ENCODE measurements around the gene TBC1D9.

DNA sequence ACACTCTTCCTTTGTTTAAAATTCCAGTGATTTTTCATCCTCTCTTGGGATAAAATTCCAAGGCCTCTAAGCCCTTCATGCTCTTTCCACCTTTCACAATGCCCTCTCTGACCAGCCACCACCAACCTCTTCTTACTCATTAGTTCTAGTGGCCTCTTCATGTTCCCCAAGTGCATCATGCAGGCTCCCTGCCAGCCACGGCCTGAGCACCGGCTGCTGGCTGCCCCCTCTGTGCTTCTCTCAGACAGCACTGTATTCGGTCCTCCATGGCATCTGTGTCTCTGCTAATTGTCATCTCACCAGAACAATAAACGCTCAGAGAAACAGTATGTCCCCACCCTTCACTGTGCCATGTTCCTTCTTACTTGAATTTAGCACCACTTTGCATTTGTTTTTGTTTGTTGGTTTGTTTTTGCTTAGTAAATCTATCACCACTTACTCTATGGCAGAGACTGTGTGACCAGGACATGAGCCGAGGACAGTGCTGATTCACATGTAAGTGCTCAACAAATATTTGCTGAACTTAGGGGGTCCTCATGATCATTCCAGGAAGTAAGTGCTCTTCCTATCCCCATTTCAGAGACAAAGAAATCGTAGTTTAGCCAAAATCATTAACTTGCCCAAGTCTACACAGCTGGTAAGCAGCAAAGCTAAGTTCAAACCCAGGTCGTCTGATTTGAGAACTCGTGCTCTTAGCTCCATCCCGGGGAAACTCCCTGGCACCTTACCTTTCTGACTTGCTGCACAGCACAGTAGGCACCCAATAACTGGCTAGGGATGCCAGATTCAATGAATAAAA, 110.4 kb downstream of the TBC1D9 start:
- TF ChIP-seq CTCF (IDR thresholded peaks at IDR 0.05), result no peak
- no peak for TF ChIP-seq RFX5 (IDR thresholded peaks at IDR 0.05; ENCODE audit: low read length)

Measured in SK-N-SH (cell line).